Dendritic cell treated with granulocyte-macrophage colony-stimulating factor and Interleukin-4, amounts not matched to agents 40 ng/mL and 50 ng/mL, for 4 days (primary cell): Measurements from ENCODE around the gene PCDHGA1.
"Not testable (repeated sequence)": the region's sequence is repeated elsewhere in the genome, so short reads cannot be mapped to it uniquely, and the experiment has no call there.

Experiments
- H3K27ac Mint-ChIP-seq: one replicate; pipeline ENCODE4 v1.8.0; 2022; ENCODE audit warnings: mild to moderate bottlenecking, mixed read lengths
- H3K27me3 Mint-ChIP-seq: one replicate; pipeline ENCODE4 v1.8.0; 2022; ENCODE audit warnings: mild to moderate bottlenecking, mixed read lengths
- H3K36me3 Mint-ChIP-seq: one replicate; pipeline ENCODE4 v1.8.0; 2022; ENCODE audit warnings: low read depth, mixed read lengths
- H3K4me1 Mint-ChIP-seq: one replicate; pipeline ENCODE4 v1.8.0; 2022; ENCODE audit warnings: low read depth, mixed read lengths
- H3K4me3 Mint-ChIP-seq: one replicate; pipeline ENCODE4 v1.8.0; 2022; ENCODE audit warnings: mild to moderate bottlenecking, moderate library complexity, mixed read lengths
- H3K9me3 Mint-ChIP-seq: one replicate; pipeline ENCODE4 v1.8.0; 2022; ENCODE audit warnings: mixed read lengths
- intact Hi-C: fragments of 100-400 bp; cut with micrococcal nuclease; formaldehyde crosslinking; loops from one replicate; pipeline ENCODE4 v1.15.0; 2022

PCDHGA1 gene

DNA sequence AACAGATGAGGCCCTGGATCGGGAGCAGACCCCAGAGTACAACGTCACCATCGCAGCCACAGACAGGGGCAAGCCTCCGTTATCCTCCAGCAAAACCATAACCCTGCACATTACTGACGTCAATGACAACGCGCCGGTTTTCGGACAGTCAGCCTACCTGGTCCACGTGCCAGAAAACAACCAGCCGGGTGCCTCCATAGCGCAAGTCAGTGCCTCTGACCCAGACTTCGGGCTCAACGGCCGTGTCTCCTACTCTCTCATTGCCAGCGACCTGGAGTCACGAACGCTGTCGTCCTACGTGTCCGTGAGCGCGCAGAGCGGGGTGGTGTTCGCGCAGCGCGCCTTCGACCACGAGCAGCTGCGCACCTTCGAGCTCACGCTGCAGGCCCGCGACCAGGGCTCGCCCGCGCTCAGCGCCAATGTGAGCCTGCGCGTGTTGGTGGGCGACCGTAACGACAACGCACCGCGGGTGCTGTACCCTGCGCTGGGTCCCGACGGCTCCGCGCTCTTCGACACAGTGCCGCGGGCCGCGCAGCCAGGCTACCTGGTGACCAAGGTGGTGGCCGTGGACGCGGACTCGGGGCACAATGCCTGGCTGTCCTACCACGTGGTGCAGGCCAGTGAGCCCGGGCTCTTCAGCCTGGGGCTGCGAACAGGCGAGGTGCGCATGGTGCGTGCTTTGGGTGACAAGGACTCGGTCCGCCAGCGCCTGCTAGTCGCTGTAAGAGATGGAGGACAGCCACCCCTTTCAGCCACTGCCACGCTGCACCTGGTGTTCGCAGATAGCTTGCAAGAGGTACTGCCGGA lies 89.0 kb downstream of the PCDHGA1 start:
- peaks cover 81% of the 10 kb centered on the region for H3K27me3 Mint-ChIP-seq
- H3K9me3 Mint-ChIP-seq, result peaks cover 14% of the 10 kb centered on the region
- intact Hi-C loops, result loop anchor here (10.0 kb wide), 1 partner anchor 94 kb away; the partner anchor contains the start of gene TAF7
- H3K4me1 Mint-ChIP-seq, result peaks cover 27% of the 10 kb centered on the region
- no peak overlapping the region for H3K4me3 Mint-ChIP-seq
- no peak overlapping the region for H3K27ac Mint-ChIP-seq
- H3K36me3 Mint-ChIP-seq, result peaks cover 4% of the 10 kb centered on the region

DNA sequence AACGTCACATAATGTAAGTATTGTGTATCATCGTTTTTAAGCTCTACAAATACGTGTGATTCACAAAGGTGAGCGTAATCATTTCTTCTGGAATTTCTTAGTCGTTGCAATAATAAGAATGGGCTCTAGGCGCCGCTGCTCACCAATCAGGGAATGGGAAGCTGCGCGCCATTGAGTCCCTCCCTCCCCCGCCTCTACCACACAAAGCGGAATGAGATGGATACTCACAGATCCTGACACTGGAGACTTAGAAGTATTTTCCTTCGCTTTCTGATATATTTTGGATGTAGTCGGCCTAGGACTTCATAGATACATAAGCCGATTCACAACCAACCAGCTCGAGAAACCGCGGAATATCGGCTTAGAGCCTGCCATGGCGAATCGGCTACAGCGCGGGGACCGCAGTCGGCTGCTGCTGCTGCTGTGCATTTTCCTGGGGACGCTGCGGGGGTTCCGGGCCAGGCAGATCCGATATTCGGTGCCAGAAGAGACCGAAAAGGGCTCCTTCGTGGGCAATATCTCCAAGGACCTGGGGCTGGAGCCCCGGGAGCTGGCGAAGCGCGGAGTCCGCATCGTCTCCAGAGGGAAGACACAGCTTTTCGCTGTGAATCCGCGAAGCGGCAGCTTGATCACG lies 90.7 kb downstream of the PCDHGA1 start, which contains the start of gene PCDHGA11:
Gene PCDHGA11 (plus strand): TSS at position 197 of the 634 bp plus-strand sequence. CDS start 177 bp downstream, at position 374.
- peaks cover 80% of the 10 kb centered on the region for H3K27me3 Mint-ChIP-seq
- H3K27ac Mint-ChIP-seq, result no peak within 1 kb of the TSS
- H3K36me3 Mint-ChIP-seq, result peaks cover 4% of the 10 kb centered on the region
- H3K4me3 Mint-ChIP-seq, result peak within 1 kb of the TSS; percentile 78
- H3K4me1 Mint-ChIP-seq, result peaks cover 23% of the 10 kb centered on the region
- intact Hi-C loops, result loop anchor here (2.0 kb wide), 1 partner anchor 104 kb away; no protein-coding TSS in a partner anchor
- H3K9me3 Mint-ChIP-seq, result peaks cover 14% of the 10 kb centered on the region

GRCh38 chr5:141421489-141421855 lies 91.2 kb downstream of the PCDHGA1 start:
- H3K9me3 Mint-ChIP-seq, result peaks cover 14% of the 10 kb centered on the region
- peaks cover 4% of the 10 kb centered on the region for H3K36me3 Mint-ChIP-seq
- peaks cover 81% of the 10 kb centered on the region for H3K27me3 Mint-ChIP-seq
- intact Hi-C loops, result loop anchor here (2.0 kb wide), 1 partner anchor 103 kb away; no protein-coding TSS in a partner anchor
- peaks cover 23% of the 10 kb centered on the region for H3K4me1 Mint-ChIP-seq
- peak overlapping the region; percentile 78 for H3K4me3 Mint-ChIP-seq
- no peak overlapping the region for H3K27ac Mint-ChIP-seq

GRCh38 chr5:141422742-141423291 lies 92.5 kb downstream of the PCDHGA1 start:
- Mint-ChIP-seq H3K4me3 (no peak overlapping the region), H3K27me3 (peaks cover 88% of the 10 kb centered on the region), H3K4me1 (peaks cover 20% of the 10 kb centered on the region), H3K36me3 (peaks cover 1% of the 10 kb centered on the region), H3K27ac (no peak overlapping the region), H3K9me3 (peaks cover 14% of the 10 kb centered on the region)
- intact Hi-C loops, result no loop called here

GRCh38 chr5:141427783-141428426 lies 97.6 kb downstream of the PCDHGA1 start:
- H3K27ac Mint-ChIP-seq, result no peak overlapping the region
- no peak overlapping the region for H3K4me3 Mint-ChIP-seq
- peaks cover 15% of the 10 kb centered on the region for H3K4me1 Mint-ChIP-seq
- H3K27me3 Mint-ChIP-seq, result peaks cover 83% of the 10 kb centered on the region
- intact Hi-C loops, result no loop called here
- H3K36me3 Mint-ChIP-seq, result peaks cover 4% of the 10 kb centered on the region
- H3K9me3 Mint-ChIP-seq, result peaks cover 27% of the 10 kb centered on the region

GRCh38 chr5:141430332-141431113 lies 100.2 kb downstream of the PCDHGA1 start, which contains the start of gene PCDHGA12:
Gene PCDHGA12, plus strand, starts transcription at chr5:141430507. Its CDS starts 253 bp downstream, at chr5:141430760.
- H3K4me3 Mint-ChIP-seq, result peak within 1 kb of the TSS; percentile 69
- no peak within 1 kb of the TSS for H3K27ac Mint-ChIP-seq
- H3K27me3 Mint-ChIP-seq, result peaks cover 75% of the 10 kb centered on the region
- peaks cover 4% of the 10 kb centered on the region for H3K36me3 Mint-ChIP-seq
- peaks cover 15% of the 10 kb centered on the region for H3K4me1 Mint-ChIP-seq
- intact Hi-C loops, result no loop called here
- H3K9me3 Mint-ChIP-seq, result peaks cover 31% of the 10 kb centered on the region

- intact Hi-C loops, result no loop called here
- peaks cover 15% of the 10 kb centered on the region for H3K4me1 Mint-ChIP-seq
- no peak overlapping the region for H3K27ac Mint-ChIP-seq
- peak overlapping the region; percentile 69 for H3K4me3 Mint-ChIP-seq
- H3K36me3 Mint-ChIP-seq, result peaks cover 4% of the 10 kb centered on the region
- peaks cover 31% of the 10 kb centered on the region for H3K9me3 Mint-ChIP-seq
- H3K27me3 Mint-ChIP-seq, result peaks cover 70% of the 10 kb centered on the region
These were observed 101.0 kb downstream of the PCDHGA1 start for GRCh38 chr5:141431286-141431685.

DNA sequence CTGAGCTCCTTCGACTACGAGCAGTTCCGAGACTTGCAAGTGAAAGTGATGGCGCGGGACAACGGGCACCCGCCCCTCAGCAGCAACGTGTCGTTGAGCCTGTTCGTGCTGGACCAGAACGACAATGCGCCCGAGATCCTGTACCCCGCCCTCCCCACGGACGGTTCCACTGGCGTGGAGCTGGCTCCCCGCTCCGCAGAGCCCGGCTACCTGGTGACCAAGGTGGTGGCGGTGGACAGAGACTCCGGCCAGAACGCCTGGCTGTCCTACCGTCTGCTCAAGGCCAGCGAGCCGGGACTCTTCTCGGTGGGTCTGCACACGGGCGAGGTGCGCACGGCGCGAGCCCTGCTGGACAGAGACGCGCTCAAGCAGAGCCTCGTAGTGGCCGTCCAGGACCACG lies 102.0 kb downstream of the PCDHGA1 start:
- intact Hi-C loops, H3K36me3 Mint-ChIP-seq, H3K4me3 Mint-ChIP-seq, H3K27ac Mint-ChIP-seq: not testable (repeated sequence)
- Mint-ChIP-seq H3K9me3 (peaks cover 31% of the 10 kb centered on the region), H3K27me3 (peaks cover 63% of the 10 kb centered on the region), H3K4me1 (peaks cover 15% of the 10 kb centered on the region)

- Mint-ChIP-seq H3K9me3 (peaks cover 31% of the 10 kb centered on the region), H3K27me3 (peaks cover 62% of the 10 kb centered on the region), H3K4me1 (peaks cover 15% of the 10 kb centered on the region)
- H3K36me3 Mint-ChIP-seq, H3K4me3 Mint-ChIP-seq, H3K27ac Mint-ChIP-seq, intact Hi-C loops: not testable (repeated sequence)
These were observed 102.4 kb downstream of the PCDHGA1 start for GRCh38 chr5:141432726-141433125.

GRCh38 chr5:141434006-141434405 lies 103.7 kb downstream of the PCDHGA1 start:
- Mint-ChIP-seq H3K4me1 (peaks cover 15% of the 10 kb centered on the region), H3K9me3 (peaks cover 31% of the 10 kb centered on the region), H3K27me3 (peaks cover 50% of the 10 kb centered on the region), H3K4me3 (no peak overlapping the region), H3K36me3 (peaks cover 4% of the 10 kb centered on the region), H3K27ac (no peak overlapping the region)
- intact Hi-C loops, result no loop called here

GRCh38 chr5:141437221-141437620 lies 106.9 kb downstream of the PCDHGA1 start:
- Mint-ChIP-seq H3K4me1 (no peaks in the 10 kb centered on the region), H3K9me3 (peaks cover 11% of the 10 kb centered on the region), H3K4me3 (no peak overlapping the region), H3K36me3 (peaks cover 4% of the 10 kb centered on the region), H3K27ac (no peak overlapping the region), H3K27me3 (peaks cover 46% of the 10 kb centered on the region)
- intact Hi-C loops, result no loop called here

DNA sequence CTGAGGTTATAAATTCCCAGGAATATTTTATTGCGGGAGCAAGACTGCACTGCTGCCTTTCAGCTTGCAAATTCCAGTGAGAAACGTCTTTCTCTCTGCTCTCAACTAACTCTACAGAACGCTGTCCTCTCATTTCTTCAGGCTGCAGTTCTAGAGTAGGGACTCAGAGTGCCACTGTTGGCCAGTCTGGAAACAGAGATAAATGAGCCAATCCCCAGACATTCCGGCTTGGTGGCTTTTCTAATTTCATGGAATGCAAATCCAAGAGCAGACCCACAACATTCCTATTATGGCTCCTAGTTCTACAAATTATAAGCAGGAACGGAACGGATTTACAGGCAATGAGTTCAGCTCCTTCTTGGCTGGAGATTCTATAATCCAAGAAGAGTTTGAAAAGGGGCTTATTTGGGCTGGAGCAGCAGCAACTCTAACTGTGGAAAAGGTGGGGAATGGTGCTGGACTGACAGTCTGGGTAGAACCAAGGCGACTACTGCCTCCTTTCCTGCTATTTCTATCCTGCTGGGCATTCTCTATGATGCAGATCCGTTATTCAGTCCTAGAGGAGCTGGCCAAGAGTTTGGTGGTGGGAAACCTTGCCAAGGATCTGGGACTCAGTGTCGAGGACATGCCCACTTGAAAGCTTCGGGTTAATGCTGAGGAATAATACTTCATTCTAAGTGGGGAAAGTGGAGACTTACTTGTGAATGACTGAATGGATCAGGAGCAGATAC lies 109.3 kb downstream of the PCDHGA1 start:
- Mint-ChIP-seq H3K9me3 (no peaks in the 10 kb centered on the region), H3K4me1 (no peaks in the 10 kb centered on the region), H3K27ac (no peak overlapping the region), H3K36me3 (no peaks in the 10 kb centered on the region), H3K4me3 (no peak overlapping the region), H3K27me3 (peaks cover 36% of the 10 kb centered on the region)
- intact Hi-C loops, result no loop called here
